A549 (cell line): Measurements from ENCODE around the gene ZNF548. TPM values are rescaled to one million over a fixed set of nuclear protein-coding genes. Genes with fewer than 3 reads are reported as not detected.

Experiments
- ATAC-seq, 2 experiments: fragments of 200-7000 bp in 1 of 2; fragments of >200 bp in 1 of 2; cut with Nextera tagmentation in 1 of 2; cut with Tn5 transposase in 1 of 2; 3 replicates each; pipeline versions ENCODE4 v1.8.0 to v1.9.1; 2018 to 2020; ENCODE audit warnings: mild to moderate bottlenecking in 1 of 2, moderate library complexity in 1 of 2
- CTCF ChIA-PET: fragments of 300-600 bp; sonication (Branson Sonifier 250); formaldehyde crosslinking; extraction: SDS; loops from one replicate; lab custom pipeline; 2021; ENCODE audit warnings: antibody characterized with exemption, inconsistent platforms; lab: Yijun Ruan, JAX
- POLR2A ChIA-PET: fragments of 350-600 bp; formaldehyde crosslinking; extraction: SDS; loops from one replicate; lab custom pipeline; 2021; ENCODE audit warnings: antibody characterized with exemption, inconsistent platforms; lab: Yijun Ruan, JAX
- DNase-seq, 2 experiments: peaks; one replicate each; pipeline versions ENCODE4 v3.0.0 to v3.0.0-alpha.2; 2011 to 2016; ENCODE audit warnings: low read depth in 1 of 2, low spot score in 1 of 2
- FAIRE-seq: peaks from 2 replicates; lab custom pipeline; 2011; peaks lifted over from hg19 to GRCh38; lab: Jason Lieb, UNC
- H3K27ac ChIP-seq, 2 experiments: fragments of >200 bp; sonication (Bioruptor Twin); formaldehyde crosslinking; 3 replicates each; pipeline ENCODE4 v1.5.1; 2016 to 2017
- H3K4me1 ChIP-seq: fragments of >200 bp; sonication (Bioruptor Twin); formaldehyde crosslinking; 3 replicates; pipeline ENCODE4 v1.6.1; 2016
- H3K4me2 ChIP-seq: fragments of >200 bp; sonication (Bioruptor Twin); formaldehyde crosslinking; 3 replicates; pipeline ENCODE4 v1.6.1; 2016
- H3K4me3 ChIP-seq: fragments of >200 bp; sonication (Bioruptor Twin); formaldehyde crosslinking; 3 replicates; pipeline ENCODE4 v1.5.1; 2016
- H3K9me3 ChIP-seq: fragments of >200 bp; sonication (Bioruptor Twin); formaldehyde crosslinking; 3 replicates; pipeline ENCODE4 v1.6.1; 2016
- CBX2 ChIP-seq: fragments of 200-600 bp; sonication (generic); IDR thresholded peaks from 2 replicates; pipeline ENCODE4 v1.6.1; 2016; ENCODE audit warnings: low read depth, mild to moderate bottlenecking, borderline replicate concordance
- CBX8 ChIP-seq: fragments of 200-600 bp; sonication (generic); IDR thresholded peaks from 2 replicates; pipeline ENCODE4 v1.6.1; 2016
- CHD2 ChIP-seq: fragments of 150-350 bp; IDR thresholded peaks from 2 replicates; pipeline ENCODE4 v1.6.1; 2014; ENCODE audit warnings: low read length; ENCODE audit not compliant: partially characterized antibody
- EHMT2 ChIP-seq: fragments of 200-600 bp; sonication (generic); IDR thresholded peaks from 2 replicates; pipeline ENCODE4 v1.6.1; 2016; ENCODE audit warnings: antibody characterized with exemption, low read depth, mild to moderate bottlenecking, moderate library complexity
- FOSL2 ChIP-seq, 2 experiments: fragments of 450-650 bp in 1 of 2; fragments of >200 bp in 1 of 2; sonication (Bioruptor Twin) in 1 of 2; formaldehyde crosslinking; IDR thresholded peaks; 2 replicates each; pipeline versions ENCODE4 v1.5.0 to v1.6.1; 2016 to 2020; ENCODE audit warnings: mild to moderate bottlenecking in 1 of 2, moderate library complexity in 1 of 2
- FOXS1 ChIP-seq: fragments of 250-450 bp; sonication (Bioruptor Pico); IDR thresholded peaks from 2 replicates; pipeline ENCODE4 v1.5.0; 2020; ENCODE audit warnings: mild to moderate bottlenecking, moderate library complexity
- HEYL ChIP-seq: fragments of 250-450 bp; sonication (Bioruptor Pico); IDR thresholded peaks from 2 replicates; pipeline ENCODE4 v1.8.0; 2021; ENCODE audit warnings: mild to moderate bottlenecking, moderate library complexity
- KDM1A ChIP-seq: fragments of 200-600 bp; sonication (generic); IDR thresholded peaks from 2 replicates; pipeline ENCODE4 v1.6.1; 2016; ENCODE audit warnings: low read depth, mild to moderate bottlenecking
- KDM5A ChIP-seq: fragments of 200-600 bp; sonication (generic); IDR thresholded peaks from 2 replicates; pipeline ENCODE4 v1.6.1; 2016; ENCODE audit warnings: antibody characterized with exemption, mild to moderate bottlenecking
- MAZ ChIP-seq: fragments of 150-350 bp; IDR thresholded peaks from 2 replicates; pipeline ENCODE4 v1.6.1; 2014; ENCODE audit warnings: antibody characterized with exemption, low read depth, low read length, borderline replicate concordance
- POLR2A ChIP-seq: IDR thresholded peaks from 2 replicates; pipeline ENCODE4 v1.6.1; 2012; ENCODE audit warnings: mild to moderate bottlenecking, low read length
- RAD21 ChIP-seq, 2 experiments: fragments of >200 bp in 1 of 2; sonication (Bioruptor Twin) in 1 of 2; formaldehyde crosslinking in 1 of 2; IDR thresholded peaks in 1 of 2; conservative IDR thresholded peaks in 1 of 2; 2 replicates in 1 of 2; 3 replicates in 1 of 2; pipeline ENCODE4 v1.6.1; 2012 to 2018; ENCODE audit warnings: inconsistent platforms in 1 of 2
- RCOR1 ChIP-seq: fragments of 150-350 bp; IDR thresholded peaks from 2 replicates; pipeline ENCODE4 v1.6.1; 2014; ENCODE audit warnings: antibody characterized with exemption, low read length, low read depth
- SMC3 ChIP-seq: fragments of >200 bp; sonication (Bioruptor Twin); formaldehyde crosslinking; IDR thresholded peaks from 3 replicates; pipeline ENCODE4 v1.6.1; 2018; ENCODE audit warnings: inconsistent platforms
- SREBF2 ChIP-seq: fragments of 450-650 bp; IDR thresholded peaks from 2 replicates; pipeline ENCODE4 v1.6.1; 2014; ENCODE audit warnings: mild to moderate bottlenecking, moderate library complexity
- ZC3H11A ChIP-seq: fragments of 450-650 bp; IDR thresholded peaks from 2 replicates; pipeline ENCODE4 v1.6.1; 2014; ENCODE audit warnings: antibody characterized with exemption, mild to moderate bottlenecking
- WGBS: methylation state at CpG from one replicate; pipeline ENCODE4 v1.1.6; 2017; ENCODE audit errors: missing lambda C conversion rate; 5-methylcytosine and 5-hydroxymethylcytosine counted together
- polyA plus RNA-seq, 4 experiments: library from polyadenylated mRNA; depleted of rRNA in 3 of 4; stranded (reverse); fragments of >200 nt; fragmentation: RNase III in 1 of 4; extraction: RNeasy Plus Mini Kit Qiagen cat#74134 plus additional on column Dnase treatment in 1 of 4; gene quantifications; 2 replicates in 3 of 4; 3 replicates in 1 of 4; pipeline ENCODE4 v1.2.3, GENCODE V29; 2011 to 2017
- TF ChIP-seq, protein P1 (sequence below): IDR thresholded peaks from 2 replicates; pipeline ENCODE4 v1.6.1; 2012
- TF ChIP-seq, protein P2 (sequence below): fragments of 250-450 bp; sonication (Bioruptor Pico); IDR thresholded peaks from 2 replicates; pipeline ENCODE4 v1.5.0; 2021; ENCODE audit warnings: mild to moderate bottlenecking, moderate library complexity, borderline replicate concordance
- TF ChIP-seq, protein P3 (sequence below): IDR thresholded peaks from 2 replicates; pipeline ENCODE4 v1.6.1; 2012
- TF ChIP-seq, protein P4 (sequence below): fragments of 450-650 bp; IDR thresholded peaks from 2 replicates; pipeline ENCODE4 v1.6.1; 2014; ENCODE audit warnings: antibody characterized with exemption
- TF ChIP-seq, protein P5 (sequence below): fragments of >200 bp; sonication (Bioruptor Twin); formaldehyde crosslinking; IDR thresholded peaks from 3 replicates; pipeline ENCODE4 v1.5.1; 2016

The ZNF548 gene
- polyA plus RNA-seq, 2 of the 4 experiments (the other 2 are of a cell fraction), result 6.4 to 11.3 TPM

DNA sequence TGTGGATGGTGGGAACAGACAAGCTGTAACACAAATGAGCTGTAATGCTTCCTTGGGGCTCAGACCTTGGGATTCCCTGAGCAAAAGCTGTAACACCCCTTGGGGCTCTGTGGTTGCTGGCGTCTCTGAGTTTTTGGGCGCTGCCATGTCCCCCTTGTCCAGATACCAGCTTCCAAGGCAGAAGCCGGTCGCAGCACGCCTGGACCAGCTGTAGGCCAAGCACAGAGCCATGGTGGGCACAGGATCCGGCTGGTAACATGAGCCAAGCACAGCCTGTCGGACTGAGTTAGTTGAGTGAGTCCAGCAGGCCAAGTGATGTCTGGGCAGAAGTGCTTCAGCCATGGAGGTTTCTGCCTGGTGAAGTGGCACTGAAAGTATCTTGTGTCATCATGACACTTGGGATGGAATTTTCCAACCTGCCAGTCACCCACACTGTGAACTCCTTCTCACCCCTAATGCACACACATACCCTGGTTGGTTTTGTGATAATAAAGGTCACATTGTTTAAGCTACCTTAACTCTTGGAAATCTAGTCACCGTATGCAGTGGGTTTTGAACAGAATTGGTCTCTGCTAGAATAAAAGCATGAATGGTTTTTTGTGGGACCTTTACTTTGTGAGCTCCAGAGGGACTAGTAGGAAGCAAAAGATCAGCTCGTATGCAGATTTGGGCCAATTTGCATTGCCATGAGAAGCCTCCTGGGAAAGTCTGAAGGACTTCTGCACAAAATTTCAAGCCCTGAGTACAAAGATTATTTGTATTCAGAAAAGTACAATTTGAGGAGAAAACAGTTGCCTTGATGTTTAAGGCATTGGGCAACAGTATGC, 14.3 kb downstream of the ZNF548 start:
- Histone ChIP-seq H3K4me2 (no peak overlapping the region), H3K4me1 (no peaks in the 10 kb centered on the region), H3K9me3 (peaks cover 77% of the 10 kb centered on the region), H3K4me3 (no peak overlapping the region), H3K27ac (no peak overlapping the region)
- TF ChIP-seq KDM1A (no peak), SMC3 (no peak), CHD2 (no peak), CBX2 (no peak), RCOR1 (no peak), FOSL2 (IDR thresholded peaks at IDR 0.05) (no peak), FOSL2 (CRISPR knock-in tag; IDR thresholded peaks at IDR 0.05) (no peak), FOXS1 (no peak), EHMT2 (no peak), POLR2A (no peak), HEYL (no peak), RAD21 (conservative IDR thresholded peaks at IDR 0.05 in 1 of 2, IDR thresholded peaks at IDR 0.05 in 1 of 2) (no peak)
- TF ChIP-seq, protein P1, sequence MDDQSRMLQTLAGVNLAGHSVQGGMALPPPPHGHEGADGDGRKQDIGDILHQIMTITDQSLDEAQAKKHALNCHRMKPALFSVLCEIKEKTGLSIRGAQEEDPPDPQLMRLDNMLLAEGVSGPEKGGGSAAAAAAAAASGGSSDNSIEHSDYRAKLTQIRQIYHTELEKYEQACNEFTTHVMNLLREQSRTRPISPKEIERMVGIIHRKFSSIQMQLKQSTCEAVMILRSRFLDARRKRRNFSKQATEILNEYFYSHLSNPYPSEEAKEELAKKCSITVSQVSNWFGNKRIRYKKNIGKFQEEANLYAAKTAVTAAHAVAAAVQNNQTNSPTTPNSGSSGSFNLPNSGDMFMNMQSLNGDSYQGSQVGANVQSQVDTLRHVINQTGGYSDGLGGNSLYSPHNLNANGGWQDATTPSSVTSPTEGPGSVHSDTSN, result no peak
- ChIA-PET POLR2A (no interaction called here), CTCF (interaction anchor here (0.5 to 2.1 kb wide), 2 partner anchors 55 to 1116 kb away, joined by 3 to 5 read pairs; partner anchors contain the start of gene ZBTB45)
- FAIRE-seq (no peak), ATAC-seq (no peak), DNase-seq (no peak)
- 63% methylated on average over 9 of the region's 9 CpGs for WGBS

DNA sequence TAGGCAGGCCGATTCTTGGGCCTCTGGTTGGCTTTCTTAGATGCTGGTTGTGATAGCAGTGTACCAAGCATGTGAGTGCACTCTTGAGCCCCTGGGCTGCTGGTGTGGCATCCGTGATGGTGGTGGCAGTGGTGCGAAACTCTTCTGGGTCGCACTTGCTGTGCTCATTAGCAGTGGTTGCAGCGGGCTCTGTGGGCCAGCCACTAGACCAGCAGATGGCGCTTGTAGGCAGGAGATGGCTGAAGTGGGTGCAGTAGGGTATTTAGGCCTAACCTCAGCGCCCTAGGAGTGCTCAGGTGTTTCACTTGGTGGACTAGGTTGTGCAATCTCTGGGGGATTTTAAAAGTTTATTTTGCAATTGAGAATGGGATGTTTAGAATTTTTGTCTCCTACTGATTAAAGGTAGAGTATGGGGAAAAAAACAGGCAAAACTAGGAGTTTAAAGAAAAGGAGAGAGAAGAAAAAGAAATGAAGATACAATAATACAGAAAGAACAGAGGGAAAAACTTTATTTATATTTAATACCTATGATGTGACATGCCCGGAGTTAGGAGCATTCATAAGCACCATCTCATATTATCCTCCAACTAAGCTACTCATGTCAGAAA, 17.0 kb downstream of the ZNF548 start:
- CTCF ChIA-PET, result interaction anchor here (0.6 to 0.8 kb wide), 3 partner anchors 8 to 1062 kb away, joined by 3 read pairs; no protein-coding TSS in a partner anchor
- POLR2A ChIA-PET, result no interaction called here
- peaks cover 70% of the 10 kb centered on the region for H3K9me3 ChIP-seq

DNA sequence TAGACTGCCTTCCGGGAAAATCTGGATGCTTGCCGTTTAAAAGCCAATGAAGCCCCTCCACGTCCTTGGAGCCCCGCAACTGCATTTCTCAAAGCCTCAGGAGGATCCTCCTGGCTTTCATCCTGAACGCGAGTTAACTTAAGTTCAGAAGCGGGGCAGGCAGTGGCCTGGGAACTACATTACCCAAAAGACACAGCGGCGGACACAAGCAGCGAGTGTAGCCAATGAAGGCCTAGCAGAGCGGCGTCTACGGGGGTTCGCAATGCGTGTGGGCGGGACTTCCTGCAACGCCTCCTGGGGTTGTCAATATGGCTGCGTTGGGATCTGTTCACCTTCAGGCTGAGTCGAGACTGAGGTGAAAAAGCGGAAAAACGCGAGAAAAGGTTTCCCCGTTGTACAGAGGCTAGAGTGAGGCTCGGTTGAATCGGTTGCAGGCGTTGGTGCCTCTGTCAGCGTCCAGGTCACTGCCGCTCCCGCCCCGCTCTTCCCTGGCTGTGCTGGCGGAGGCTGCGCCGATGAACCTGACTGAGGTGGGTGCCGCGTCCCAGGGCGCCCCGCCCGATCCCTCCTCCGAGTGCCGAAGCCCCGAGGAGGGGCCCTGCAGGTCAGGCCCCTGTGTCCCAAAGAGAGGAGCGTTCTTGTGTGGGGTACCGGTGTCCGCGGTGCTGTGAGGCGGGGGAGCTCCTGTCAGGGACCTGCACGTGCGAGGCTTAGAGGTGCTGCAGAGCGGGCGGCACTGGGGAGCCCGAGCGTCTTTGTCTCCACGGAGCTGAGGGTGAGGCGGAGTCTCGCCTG, 21.4 kb downstream of the ZNF548 start, which contains the start of gene ZNF17:
Gene ZNF17 (plus strand): TSS at position 285 of the 795 bp plus-strand sequence. CDS start 2,455 bp downstream, outside the sequence.
- Histone ChIP-seq H3K9me3 (peaks cover 65% of the 10 kb centered on the region), H3K4me2 (peak within 1 kb of the TSS; percentile 90), H3K4me3 (peak within 1 kb of the TSS; percentile 74), H3K27ac (peak within 1 kb of the TSS; percentile 63 to 85), H3K4me1 (no peaks in the 10 kb centered on the region; the same call in 2 of the 3 replicates)
- CTCF ChIA-PET, result no interaction called here
- peak; percentile 100 for ATAC-seq
- DNase-seq, result peak; percentile 96 to 97
- WGBS, result 1% methylated on average over 42 of the region's 55 CpGs
- peak; percentile 99 for FAIRE-seq
- POLR2A ChIA-PET, result no interaction called here
- TF ChIP-seq, protein P1, result peak; percentile 90
- TF ChIP-seq ZC3H11A (no peak), SREBF2 (no peak), KDM5A (peak; percentile 91), CBX8 (no peak), MAZ (no peak)
- TF ChIP-seq, protein P2, sequence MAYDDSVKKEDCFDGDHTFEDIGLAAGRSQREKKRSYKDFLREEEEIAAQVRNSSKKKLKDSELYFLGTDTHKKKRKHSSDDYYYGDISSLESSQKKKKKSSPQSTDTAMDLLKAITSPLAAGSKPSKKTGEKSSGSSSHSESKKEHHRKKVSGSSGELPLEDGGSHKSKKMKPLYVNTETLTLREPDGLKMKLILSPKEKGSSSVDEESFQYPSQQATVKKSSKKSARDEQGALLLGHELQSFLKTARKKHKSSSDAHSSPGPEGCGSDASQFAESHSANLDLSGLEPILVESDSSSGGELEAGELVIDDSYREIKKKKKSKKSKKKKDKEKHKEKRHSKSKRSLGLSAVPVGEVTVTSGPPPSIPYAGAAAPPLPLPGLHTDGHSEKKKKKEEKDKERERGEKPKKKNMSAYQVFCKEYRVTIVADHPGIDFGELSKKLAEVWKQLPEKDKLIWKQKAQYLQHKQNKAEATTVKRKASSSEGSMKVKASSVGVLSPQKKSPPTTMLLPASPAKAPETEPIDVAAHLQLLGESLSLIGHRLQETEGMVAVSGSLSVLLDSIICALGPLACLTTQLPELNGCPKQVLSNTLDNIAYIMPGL (CRISPR knock-in tag), result no peak
- TF ChIP-seq, protein P3, sequence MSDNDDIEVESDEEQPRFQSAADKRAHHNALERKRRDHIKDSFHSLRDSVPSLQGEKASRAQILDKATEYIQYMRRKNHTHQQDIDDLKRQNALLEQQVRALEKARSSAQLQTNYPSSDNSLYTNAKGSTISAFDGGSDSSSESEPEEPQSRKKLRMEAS, result peak; percentile 65
- TF ChIP-seq, protein P4, sequence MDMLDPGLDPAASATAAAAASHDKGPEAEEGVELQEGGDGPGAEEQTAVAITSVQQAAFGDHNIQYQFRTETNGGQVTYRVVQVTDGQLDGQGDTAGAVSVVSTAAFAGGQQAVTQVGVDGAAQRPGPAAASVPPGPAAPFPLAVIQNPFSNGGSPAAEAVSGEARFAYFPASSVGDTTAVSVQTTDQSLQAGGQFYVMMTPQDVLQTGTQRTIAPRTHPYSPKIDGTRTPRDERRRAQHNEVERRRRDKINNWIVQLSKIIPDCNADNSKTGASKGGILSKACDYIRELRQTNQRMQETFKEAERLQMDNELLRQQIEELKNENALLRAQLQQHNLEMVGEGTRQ, result peak; percentile 24; the same call in 1 of the 2 replicates

More for the DNA sequence above, 17.0 kb downstream of the ZNF548 start:
- H3K4me1 ChIP-seq, result no peaks in the 10 kb centered on the region
- no peak for FAIRE-seq
- WGBS, result 41% methylated on average over 8 of the region's 8 CpGs
- no peak overlapping the region for H3K27ac ChIP-seq
- H3K4me2 ChIP-seq, result no peak overlapping the region
- no peak overlapping the region for H3K4me3 ChIP-seq
- peak in 1 of 2 experiments; percentile 46 for DNase-seq
- ATAC-seq, result no peak
- TF ChIP-seq KDM5A, result no peak
- TF ChIP-seq RAD21 (conservative IDR thresholded peaks at IDR 0.05 in 1 of 2, IDR thresholded peaks at IDR 0.05 in 1 of 2), result peak in 1 of 2 experiments; percentile 59; a peak in 2 of 5 replicates
- TF ChIP-seq, protein P5, sequence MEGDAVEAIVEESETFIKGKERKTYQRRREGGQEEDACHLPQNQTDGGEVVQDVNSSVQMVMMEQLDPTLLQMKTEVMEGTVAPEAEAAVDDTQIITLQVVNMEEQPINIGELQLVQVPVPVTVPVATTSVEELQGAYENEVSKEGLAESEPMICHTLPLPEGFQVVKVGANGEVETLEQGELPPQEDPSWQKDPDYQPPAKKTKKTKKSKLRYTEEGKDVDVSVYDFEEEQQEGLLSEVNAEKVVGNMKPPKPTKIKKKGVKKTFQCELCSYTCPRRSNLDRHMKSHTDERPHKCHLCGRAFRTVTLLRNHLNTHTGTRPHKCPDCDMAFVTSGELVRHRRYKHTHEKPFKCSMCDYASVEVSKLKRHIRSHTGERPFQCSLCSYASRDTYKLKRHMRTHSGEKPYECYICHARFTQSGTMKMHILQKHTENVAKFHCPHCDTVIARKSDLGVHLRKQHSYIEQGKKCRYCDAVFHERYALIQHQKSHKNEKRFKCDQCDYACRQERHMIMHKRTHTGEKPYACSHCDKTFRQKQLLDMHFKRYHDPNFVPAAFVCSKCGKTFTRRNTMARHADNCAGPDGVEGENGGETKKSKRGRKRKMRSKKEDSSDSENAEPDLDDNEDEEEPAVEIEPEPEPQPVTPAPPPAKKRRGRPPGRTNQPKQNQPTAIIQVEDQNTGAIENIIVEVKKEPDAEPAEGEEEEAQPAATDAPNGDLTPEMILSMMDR, result 0 out of 3 replicates have a peak, but pooled peaks have one; percentile 7
- TF ChIP-seq, all 56 proteins: peak for 2
